IMR-90 (cell line): ENCODE measurements around the gene RFX2. TPM values are rescaled to one million over a fixed set of nuclear protein-coding genes. Genes with fewer than 3 reads are reported as not detected.
A peak's percentile ranks its signal among the peaks of the same experiment; 100 is the strongest.

Source experiments
- ATAC-seq: fragments of 200-7000 bp; cut with Tn5 transposase; 2 replicates; pipeline ENCODE4 v1.9.1; 2020; ENCODE audit warnings: low read depth, mild to moderate bottlenecking, moderate library complexity
- BruUV-seq: library from RNA; stranded (reverse); fragments of 400-500 nt; replicated peaks from 2 replicates; lab custom pipeline; 2021; lab: Mats Ljungman, UMichigan
- CTCF ChIA-PET: fragments of 300-600 bp; formaldehyde crosslinking; extraction: SDS; loops from one replicate; lab custom pipeline; 2021; ENCODE audit warnings: antibody characterized with exemption; lab: Yijun Ruan, JAX
- POLR2A ChIA-PET: fragments of 300-600 bp; sonication (Branson Sonifier 250); formaldehyde crosslinking; loops from one replicate; lab custom pipeline; 2022; ENCODE audit warnings: antibody characterized with exemption; ENCODE audit not compliant: unreplicated experiment; lab: Charles Lee
- DNase-seq: peaks from one replicate; pipeline ENCODE4 v3.0.0; 2013
- H2AFZ ChIP-seq: replicated peaks from 2 replicates; pipeline ENCODE3; 2013; ENCODE audit warnings: low read length, mild to moderate bottlenecking; ENCODE audit not compliant: poor library complexity
- H2AK5ac ChIP-seq: 2 replicates; pipeline ENCODE4 v1.6.1; 2013; ENCODE audit warnings: low read depth, low read length, inconsistent platforms
- H2AK9ac ChIP-seq: replicated peaks from 2 replicates; pipeline ENCODE3; 2013; ENCODE audit warnings: mild to moderate bottlenecking, low read depth, low read length, moderate library complexity; ENCODE audit not compliant: poor library complexity
- H2BK120ac ChIP-seq: 2 replicates; pipeline ENCODE4 v1.6.1; 2013; ENCODE audit warnings: low read depth, low read length, inconsistent platforms
- H2BK15ac ChIP-seq: 3 replicates; pipeline ENCODE4 v1.6.1; 2013; ENCODE audit warnings: low read depth, low read length, inconsistent platforms
- H2BK20ac ChIP-seq: 2 replicates; pipeline ENCODE4 v1.6.1; 2013; ENCODE audit warnings: low read depth, mild to moderate bottlenecking, inconsistent platforms, low read length, moderate library complexity
- H2BK5ac ChIP-seq: 2 replicates; pipeline ENCODE4 v1.6.1; 2013; ENCODE audit warnings: mild to moderate bottlenecking, low read depth, low read length, inconsistent platforms; ENCODE audit not compliant: poor library complexity, severe bottlenecking
- H3K14ac ChIP-seq: replicated peaks from 2 replicates; pipeline ENCODE4 v1.6.1; 2013; ENCODE audit warnings: low read depth, low read length, inconsistent platforms
- H3K18ac ChIP-seq: 2 replicates; pipeline ENCODE4 v1.6.1; 2013; ENCODE audit warnings: low read depth, low read length, control low read depth
- H3K23ac ChIP-seq: 2 replicates; pipeline ENCODE4 v1.6.1; 2013; ENCODE audit warnings: low read depth, low read length, inconsistent platforms
- H3K27ac ChIP-seq: 2 replicates; pipeline ENCODE4 v1.5.1; 2013; ENCODE audit warnings: mild to moderate bottlenecking, control low read depth, low read length; ENCODE audit not compliant: insufficient read depth
- H3K27me3 ChIP-seq: 2 replicates; pipeline ENCODE4 v1.6.1; 2013; ENCODE audit warnings: low read length; ENCODE audit not compliant: control insufficient read depth, insufficient read depth
- H3K36me3 ChIP-seq: 2 replicates; pipeline ENCODE4 v1.6.1; 2013; ENCODE audit warnings: low read length, mixed read lengths; ENCODE audit not compliant: control insufficient read depth, insufficient read depth
- H3K4ac ChIP-seq: 2 replicates; pipeline ENCODE4 v1.6.1; 2013; ENCODE audit warnings: low read depth, low read length, inconsistent platforms
- H3K4me1 ChIP-seq: 2 replicates; pipeline ENCODE4 v1.6.1; 2013; ENCODE audit warnings: low read length, mixed read lengths; ENCODE audit not compliant: control insufficient read depth, insufficient read depth
- H3K4me2 ChIP-seq: 2 replicates; pipeline ENCODE4 v1.6.1; 2013; ENCODE audit warnings: low read depth, mild to moderate bottlenecking, control low read depth, low read length, moderate library complexity
- H3K4me3 ChIP-seq: 2 replicates; pipeline ENCODE4 v1.5.1; 2013; ENCODE audit warnings: low read depth, mild to moderate bottlenecking, control low read depth, low read length, moderate library complexity; ENCODE audit not compliant: insufficient read depth
- H3K56ac ChIP-seq: 2 replicates; pipeline ENCODE4 v1.6.1; 2013; ENCODE audit warnings: low read length, inconsistent platforms; ENCODE audit not compliant: insufficient read depth; ENCODE audit errors: extremely low read depth
- H3K79me1 ChIP-seq, 2 experiments: 2 replicates each; pipeline ENCODE4 v1.6.1; 2013; ENCODE audit warnings: low read length in 2 of 2, inconsistent platforms in 1 of 2, low read depth in 1 of 2
- H3K9ac ChIP-seq: 2 replicates; pipeline ENCODE4 v1.6.1; 2013; ENCODE audit warnings: low read depth, low read length, control low read depth
- H3K9me1 ChIP-seq: 2 replicates; pipeline ENCODE4 v1.6.1; 2013; ENCODE audit warnings: low read length, inconsistent platforms; ENCODE audit not compliant: insufficient read depth
- H3K9me3 ChIP-seq: 2 replicates; pipeline ENCODE4 v1.6.1; 2013; ENCODE audit warnings: low read length; ENCODE audit not compliant: control insufficient read depth, insufficient read depth
- H4K20me1 ChIP-seq: 2 replicates; pipeline ENCODE4 v1.6.1; 2013; ENCODE audit warnings: low read length, inconsistent platforms; ENCODE audit not compliant: insufficient read depth
- H4K5ac ChIP-seq: 2 replicates; pipeline ENCODE4 v1.6.1; 2013; ENCODE audit warnings: mild to moderate bottlenecking, low read depth, low read length, control low read depth
- H4K8ac ChIP-seq, 2 experiments: 2 replicates each; pipeline ENCODE4 v1.6.1; 2013; ENCODE audit warnings: low read depth in 2 of 2, low read length in 2 of 2, control low read depth in 1 of 2, inconsistent platforms in 1 of 2
- H4K91ac ChIP-seq: 2 replicates; pipeline ENCODE4 v1.6.1; 2013; ENCODE audit warnings: low read depth, low read length, inconsistent platforms; ENCODE audit not compliant: insufficient read depth
- BHLHE40 ChIP-seq: fragments of 150-350 bp; IDR thresholded peaks from 2 replicates; pipeline ENCODE4 v1.6.1; 2016; ENCODE audit warnings: mild to moderate bottlenecking, low read depth, low read length
- CEBPB ChIP-seq: IDR thresholded peaks from 2 replicates; pipeline ENCODE4 v1.6.1; 2012; ENCODE audit warnings: low read depth, low read length, improper control_type of control experiment
- CHD1 ChIP-seq: IDR thresholded peaks from 2 replicates; pipeline ENCODE4 v1.6.1; 2012; ENCODE audit warnings: low read depth, low read length, improper control_type of control experiment
- CTCF ChIP-seq: conservative IDR thresholded peaks from 2 replicates; pipeline ENCODE4 v1.5.1; 2012; ENCODE audit warnings: mild to moderate bottlenecking, low read depth, low read length, improper control_type of control experiment
- FOS ChIP-seq: fragments of 150-350 bp; IDR thresholded peaks from 2 replicates; pipeline ENCODE4 v1.6.1; 2016; ENCODE audit warnings: low read depth, low read length
- MAFK ChIP-seq: IDR thresholded peaks from 2 replicates; pipeline ENCODE4 v1.6.1; 2012; ENCODE audit warnings: low read depth, low read length, improper control_type of control experiment
- MAZ ChIP-seq: IDR thresholded peaks from 2 replicates; pipeline ENCODE4 v1.6.1; 2012; ENCODE audit warnings: low read depth, mild to moderate bottlenecking, low read length, improper control_type of control experiment, moderate library complexity, borderline replicate concordance
- MXI1 ChIP-seq: IDR thresholded peaks from 2 replicates; pipeline ENCODE4 v1.6.1; 2012; ENCODE audit warnings: low read depth, mild to moderate bottlenecking, low read length, moderate library complexity, borderline replicate concordance
- NFE2L2 ChIP-seq: fragments of 150-350 bp; IDR thresholded peaks from 2 replicates; pipeline ENCODE4 v1.6.1; 2016; ENCODE audit warnings: low read depth, mild to moderate bottlenecking, low read length
- POLR2A ChIP-seq: IDR thresholded peaks from 2 replicates; pipeline ENCODE4 v1.6.1; 2012; ENCODE audit warnings: mild to moderate bottlenecking, low read depth, low read length
- RAD21 ChIP-seq: IDR thresholded peaks from 2 replicates; pipeline ENCODE4 v1.6.1; 2012; ENCODE audit warnings: low read length, improper control_type of control experiment
- RCOR1 ChIP-seq: IDR thresholded peaks from 2 replicates; pipeline ENCODE4 v1.6.1; 2012; ENCODE audit warnings: mild to moderate bottlenecking, low read length, improper control_type of control experiment; ENCODE audit not compliant: insufficient replicate concordance
- RFX5 ChIP-seq: IDR thresholded peaks from 2 replicates; pipeline ENCODE4 v1.8.0; 2012; ENCODE audit warnings: low read depth, mild to moderate bottlenecking, low read length, moderate library complexity
- SMC3 ChIP-seq: fragments of 150-350 bp; IDR thresholded peaks from 2 replicates; pipeline ENCODE4 v1.6.1; 2016; ENCODE audit warnings: low read depth, mild to moderate bottlenecking, antibody characterized with exemption, low read length, moderate library complexity
- WGBS, 2 experiments: methylation state at CpG; one replicate each; pipeline versions ENCODE4 v1.1.5 to v1.1.7; 2013; ENCODE audit warnings: missing lambda C conversion rate in 2 of 2; ENCODE audit not compliant: insufficient read length in 1 of 2; ENCODE audit errors: extremely low coverage in 2 of 2; 5-methylcytosine and 5-hydroxymethylcytosine counted together
- dilution Hi-C: fragments of 300-500 bp; cut with HindIII; formaldehyde crosslinking; loops from one replicate; pipeline ENCODE4 v1.14.3; 2018; ENCODE audit warnings: low sequenced_read_pairs; ENCODE audit not compliant: unreplicated experiment
- in situ Hi-C: fragments of 300-500 bp; cut with MboI; formaldehyde crosslinking; loops from 3 replicates; pipeline ENCODE4 v1.14.3; 2019; ENCODE audit warnings: low sequenced_read_pairs, inconsistent platforms, mixed read lengths
- intact Hi-C: fragments of 100-400 bp; cut with micrococcal nuclease; formaldehyde crosslinking; loops from 2 replicates; pipeline ENCODE4 v1.10.0; 2022
- polyA plus RNA-seq, 3 experiments: library from polyadenylated mRNA; depleted of rRNA; stranded (reverse); fragments of >200 nt; gene quantifications; 2 replicates each; pipeline ENCODE4 v1.2.3, GENCODE V29; 2012; ENCODE audit warnings: low replicate concordance in 1 of 3
- total RNA-seq: library from RNA; depleted of rRNA; stranded (reverse); fragments of >200 nt; gene quantifications from 2 replicates; pipeline ENCODE4 v1.2.3, GENCODE V29; 2012
- TF ChIP-seq, protein P1 (sequence below): fragments of 150-350 bp; IDR thresholded peaks from 2 replicates; pipeline ENCODE4 v1.6.1; 2016; ENCODE audit warnings: low read depth, mild to moderate bottlenecking, low read length, moderate library complexity, borderline replicate concordance
- TF ChIP-seq, protein P2 (sequence below): fragments of 150-350 bp; IDR thresholded peaks from 2 replicates; pipeline ENCODE4 v1.6.1; 2017; ENCODE audit warnings: mild to moderate bottlenecking, antibody characterized with exemption, low read length, low read depth

RFX2 gene
- total and polyA plus RNA-seq, 2 of the 4 experiments (the other 2 are of a cell fraction): 2.2 to 4.9 TPM

GRCh38 chr19:5976768-5977167, 133.5 kb downstream of the RFX2 start:
- no peak overlapping the region for H2BK20ac ChIP-seq
- peak overlapping the region; percentile 43; the same call in 1 of the 2 replicates for H2AK5ac ChIP-seq
- H2AK9ac ChIP-seq: peak overlapping the region; percentile 74
- H2AFZ ChIP-seq: no peak overlapping the region
- intact Hi-C loops (no loop called here), in situ Hi-C loops (no loop called here), dilution Hi-C loops (no loop called here)
- peaks cover 14% of the 10 kb centered on the region for H3K4me1 ChIP-seq
- peak overlapping the region; percentile 68 for H3K23ac ChIP-seq
- no peak overlapping the region for H4K91ac ChIP-seq
- WGBS, 2 experiments: 61% methylated on average over 3 of the region's 8 CpGs; no CpG with 5 or more reads in 1 of the 2 experiments
- 0 out of 2 replicates have a peak overlapping the region, but pooled peaks have one; percentile 86 for H3K4ac ChIP-seq
- peaks cover 15 to 69% of the 10 kb centered on the region in 2 experiments for H3K79me1 ChIP-seq
- H3K9me3 ChIP-seq: no peaks in the 10 kb centered on the region
- H3K27ac ChIP-seq: peak overlapping the region; percentile 80
- peak overlapping the region; percentile 99 for H3K4me2 ChIP-seq
- H3K36me3 ChIP-seq: peaks cover 20% of the 10 kb centered on the region
- BruUV-seq: TSS peak; percentile 21
- peak overlapping the region; percentile 61 for H3K4me3 ChIP-seq
- no peak overlapping the region for H2BK15ac ChIP-seq
- H4K8ac ChIP-seq: peak overlapping the region in 1 of 2 experiments; percentile 61; a peak in 3 of 4 replicates
- peak overlapping the region; percentile 7 for H2BK5ac ChIP-seq
- no peak for TF ChIP-seq RFX5
- no peak for TF ChIP-seq BHLHE40
- TF ChIP-seq, protein P1, sequence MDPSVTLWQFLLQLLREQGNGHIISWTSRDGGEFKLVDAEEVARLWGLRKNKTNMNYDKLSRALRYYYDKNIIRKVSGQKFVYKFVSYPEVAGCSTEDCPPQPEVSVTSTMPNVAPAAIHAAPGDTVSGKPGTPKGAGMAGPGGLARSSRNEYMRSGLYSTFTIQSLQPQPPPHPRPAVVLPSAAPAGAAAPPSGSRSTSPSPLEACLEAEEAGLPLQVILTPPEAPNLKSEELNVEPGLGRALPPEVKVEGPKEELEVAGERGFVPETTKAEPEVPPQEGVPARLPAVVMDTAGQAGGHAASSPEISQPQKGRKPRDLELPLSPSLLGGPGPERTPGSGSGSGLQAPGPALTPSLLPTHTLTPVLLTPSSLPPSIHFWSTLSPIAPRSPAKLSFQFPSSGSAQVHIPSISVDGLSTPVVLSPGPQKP: no peak
- TF ChIP-seq FOS: no peak
- TF ChIP-seq MXI1: no peak
- TF ChIP-seq POLR2A: no peak
- no peak for TF ChIP-seq NFE2L2
- TF ChIP-seq, protein P2, sequence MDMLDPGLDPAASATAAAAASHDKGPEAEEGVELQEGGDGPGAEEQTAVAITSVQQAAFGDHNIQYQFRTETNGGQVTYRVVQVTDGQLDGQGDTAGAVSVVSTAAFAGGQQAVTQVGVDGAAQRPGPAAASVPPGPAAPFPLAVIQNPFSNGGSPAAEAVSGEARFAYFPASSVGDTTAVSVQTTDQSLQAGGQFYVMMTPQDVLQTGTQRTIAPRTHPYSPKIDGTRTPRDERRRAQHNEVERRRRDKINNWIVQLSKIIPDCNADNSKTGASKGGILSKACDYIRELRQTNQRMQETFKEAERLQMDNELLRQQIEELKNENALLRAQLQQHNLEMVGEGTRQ: no peak
- TF ChIP-seq MAZ: no peak
- no peak for TF ChIP-seq CEBPB
- TF ChIP-seq SMC3: no peak
- TF ChIP-seq RCOR1: no peak
- TF ChIP-seq CTCF: no peak
- TF ChIP-seq MAFK: no peak
- TF ChIP-seq CHD1: no peak
- no peak for TF ChIP-seq RAD21
- H3K27me3 ChIP-seq: no peaks in the 10 kb centered on the region
- DNase-seq (no peak), ATAC-seq (no peak)
- no peak overlapping the region for H3K18ac ChIP-seq
- peaks cover 27% of the 10 kb centered on the region for H3K9me1 ChIP-seq
- peak overlapping the region; percentile 64 for H3K14ac ChIP-seq
- ChIA-PET POLR2A (no interaction called here), CTCF (interaction anchor here (1.0 kb wide), 1 partner anchor 9 kb away, joined by 4 read pairs; no protein-coding TSS in a partner anchor)
- 0 out of 2 replicates have a peak overlapping the region, but pooled peaks have one; percentile 8 for H3K56ac ChIP-seq
- H4K20me1 ChIP-seq: peaks cover 51% of the 10 kb centered on the region
- peak overlapping the region; percentile 69 for H3K9ac ChIP-seq
- H4K5ac ChIP-seq: no peak overlapping the region
- H2BK120ac ChIP-seq: no peak overlapping the region
